Uterus (tissue), 2 donors: ENCODE results near the gene A2ML1.

ENCODE experiments used
- POLR2A ChIP-seq, 2 donors: fragments of 450-650 bp; IDR thresholded peaks; one replicate each; pipeline ENCODE4 v1.6.1; 2016; ENCODE audit warnings: antibody characterized with exemption in 2 of 2, mild to moderate bottlenecking in 1 of 2, moderate library complexity in 1 of 2
- TF ChIP-seq, protein P1 (sequence below), 4 experiments: fragments of 200-600 bp in 2 of 4; fragments of 450-650 bp in 2 of 4; sonication (generic) in 2 of 4; IDR thresholded peaks; one replicate each; pipeline ENCODE4 v1.5.1; 2016 to 2019; ENCODE audit warnings: antibody characterized with exemption in 4 of 4, mild to moderate bottlenecking in 2 of 4, moderate library complexity in 1 of 4

DNA sequence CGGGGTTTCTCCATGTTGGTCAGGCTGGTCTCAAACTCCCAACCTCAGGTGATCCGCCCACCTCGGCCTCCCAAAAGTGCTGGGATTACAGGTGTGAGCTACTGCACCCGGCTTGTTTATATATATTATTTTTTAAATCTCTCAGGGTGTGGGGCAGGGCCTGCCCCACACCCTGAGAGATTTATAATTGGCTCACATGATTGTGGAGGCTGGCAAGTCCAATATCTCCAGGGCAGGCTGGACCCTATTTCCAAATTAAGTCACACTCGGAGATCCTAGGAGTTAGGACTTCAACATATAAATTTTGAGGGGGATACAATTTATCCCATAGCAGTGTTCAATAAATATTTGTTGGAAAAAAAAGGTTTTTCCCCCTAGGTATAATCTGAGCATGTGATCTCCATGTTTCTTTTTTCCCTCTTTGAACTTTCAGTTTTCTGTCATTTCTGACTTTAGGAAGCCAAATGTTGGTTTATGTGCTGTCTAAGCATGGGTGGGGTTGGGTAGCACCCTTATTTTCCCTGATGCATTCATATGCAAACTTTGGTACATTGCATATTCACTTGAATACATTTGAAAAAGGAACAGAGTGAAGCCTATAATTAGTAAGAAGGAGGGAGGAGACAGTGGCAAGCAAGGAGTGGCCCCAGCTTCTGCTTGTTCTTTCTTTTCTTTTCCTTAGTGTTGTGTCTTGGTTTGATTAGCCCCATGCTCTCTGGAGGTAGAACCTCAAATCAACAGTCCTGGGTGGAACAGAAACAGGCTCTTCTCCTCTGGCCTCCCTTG, 8.7 kb upstream of the A2ML1 start:
- no peak for TF ChIP-seq POLR2A (IDR thresholded peaks at IDR 0.05)
- TF ChIP-seq, protein P1, sequence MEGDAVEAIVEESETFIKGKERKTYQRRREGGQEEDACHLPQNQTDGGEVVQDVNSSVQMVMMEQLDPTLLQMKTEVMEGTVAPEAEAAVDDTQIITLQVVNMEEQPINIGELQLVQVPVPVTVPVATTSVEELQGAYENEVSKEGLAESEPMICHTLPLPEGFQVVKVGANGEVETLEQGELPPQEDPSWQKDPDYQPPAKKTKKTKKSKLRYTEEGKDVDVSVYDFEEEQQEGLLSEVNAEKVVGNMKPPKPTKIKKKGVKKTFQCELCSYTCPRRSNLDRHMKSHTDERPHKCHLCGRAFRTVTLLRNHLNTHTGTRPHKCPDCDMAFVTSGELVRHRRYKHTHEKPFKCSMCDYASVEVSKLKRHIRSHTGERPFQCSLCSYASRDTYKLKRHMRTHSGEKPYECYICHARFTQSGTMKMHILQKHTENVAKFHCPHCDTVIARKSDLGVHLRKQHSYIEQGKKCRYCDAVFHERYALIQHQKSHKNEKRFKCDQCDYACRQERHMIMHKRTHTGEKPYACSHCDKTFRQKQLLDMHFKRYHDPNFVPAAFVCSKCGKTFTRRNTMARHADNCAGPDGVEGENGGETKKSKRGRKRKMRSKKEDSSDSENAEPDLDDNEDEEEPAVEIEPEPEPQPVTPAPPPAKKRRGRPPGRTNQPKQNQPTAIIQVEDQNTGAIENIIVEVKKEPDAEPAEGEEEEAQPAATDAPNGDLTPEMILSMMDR (IDR thresholded peaks at IDR 0.05) = no peak
